Stimulated activated CD4-positive, alpha-beta T cell treated with anti-CD3 and anti-CD28 coated beads, Interleukin-4, amount 100 ng/mL, for 1 hour (primary cell): ENCODE results near the gene NOB1.
"Not testable (repeated sequence)": the region's sequence is repeated elsewhere in the genome, so short reads cannot be mapped to it uniquely, and the experiment has no call there.

Experiments used
- DNase-seq: peaks from one replicate; pipeline ENCODE4 v3.0.0-alpha.2; 2020

NOB1 gene

GRCh38 chr16:69754469-69755310, at the start of gene NOB1:
Gene NOB1 (minus strand): TSS chr16:69754926. CDS start chr16:69754910, 16 bp downstream.
- peak; percentile 96 for DNase-seq

- DNase-seq, result no peak
Measured at GRCh38 chr16:69804297-69804696, 49.6 kb upstream of the NOB1 start.

GRCh38 chr16:69799611-69800031, 44.9 kb upstream of the NOB1 start:
- no peak for DNase-seq

- no peak for DNase-seq
Measured at GRCh38 chr16:69798466-69798865, 43.7 kb upstream of the NOB1 start.

- no peak for DNase-seq
Measured at GRCh38 chr16:69796285-69797118, 41.8 kb upstream of the NOB1 start.

- no peak for DNase-seq
Measured at GRCh38 chr16:69794486-69794885, 39.8 kb upstream of the NOB1 start.

GRCh38 chr16:69793526-69793925, 38.8 kb upstream of the NOB1 start:
- no peak for DNase-seq

GRCh38 chr16:69791391-69791847, 36.7 kb upstream of the NOB1 start:
- not testable (repeated sequence) for DNase-seq

- DNase-seq, result no peak
Measured at GRCh38 chr16:69787883-69788282, 33.2 kb upstream of the NOB1 start.

- no peak for DNase-seq
Measured at GRCh38 chr16:69784586-69784985, 29.9 kb upstream of the NOB1 start.

- DNase-seq, result no peak
Measured at GRCh38 chr16:69781118-69781517, 26.4 kb upstream of the NOB1 start.

- no peak for DNase-seq
Measured at GRCh38 chr16:69779724-69780123, 25.0 kb upstream of the NOB1 start.

- no peak for DNase-seq
Measured at GRCh38 chr16:69775563-69775962, 20.8 kb upstream of the NOB1 start.

- DNase-seq, result no peak
Measured at GRCh38 chr16:69773260-69773947, 18.7 kb upstream of the NOB1 start.

GRCh38 chr16:69771651-69771967, 16.9 kb upstream of the NOB1 start:
- no peak for DNase-seq

GRCh38 chr16:69769404-69769803, 14.7 kb upstream of the NOB1 start:
- DNase-seq, result no peak

- no peak for DNase-seq
Measured at GRCh38 chr16:69768666-69769065, 13.9 kb upstream of the NOB1 start.

GRCh38 chr16:69767459-69768229, 12.9 kb upstream of the NOB1 start:
- DNase-seq, result no peak

GRCh38 chr16:69763599-69763942, 8.8 kb upstream of the NOB1 start:
- DNase-seq, result no peak

GRCh38 chr16:69762814-69763598, 8.3 kb upstream of the NOB1 start:
- DNase-seq, result no peak

GRCh38 chr16:69761983-69762813, 7.5 kb upstream of the NOB1 start, which contains the start of gene WWP2:
Gene WWP2 (plus strand): TSS chr16:69762332. CDS start chr16:69787011, 24,679 bp downstream.
- peak; percentile 76 for DNase-seq
